ENCODE measurements around the gene KIAA1217.

KIAA1217 gene

DNA sequence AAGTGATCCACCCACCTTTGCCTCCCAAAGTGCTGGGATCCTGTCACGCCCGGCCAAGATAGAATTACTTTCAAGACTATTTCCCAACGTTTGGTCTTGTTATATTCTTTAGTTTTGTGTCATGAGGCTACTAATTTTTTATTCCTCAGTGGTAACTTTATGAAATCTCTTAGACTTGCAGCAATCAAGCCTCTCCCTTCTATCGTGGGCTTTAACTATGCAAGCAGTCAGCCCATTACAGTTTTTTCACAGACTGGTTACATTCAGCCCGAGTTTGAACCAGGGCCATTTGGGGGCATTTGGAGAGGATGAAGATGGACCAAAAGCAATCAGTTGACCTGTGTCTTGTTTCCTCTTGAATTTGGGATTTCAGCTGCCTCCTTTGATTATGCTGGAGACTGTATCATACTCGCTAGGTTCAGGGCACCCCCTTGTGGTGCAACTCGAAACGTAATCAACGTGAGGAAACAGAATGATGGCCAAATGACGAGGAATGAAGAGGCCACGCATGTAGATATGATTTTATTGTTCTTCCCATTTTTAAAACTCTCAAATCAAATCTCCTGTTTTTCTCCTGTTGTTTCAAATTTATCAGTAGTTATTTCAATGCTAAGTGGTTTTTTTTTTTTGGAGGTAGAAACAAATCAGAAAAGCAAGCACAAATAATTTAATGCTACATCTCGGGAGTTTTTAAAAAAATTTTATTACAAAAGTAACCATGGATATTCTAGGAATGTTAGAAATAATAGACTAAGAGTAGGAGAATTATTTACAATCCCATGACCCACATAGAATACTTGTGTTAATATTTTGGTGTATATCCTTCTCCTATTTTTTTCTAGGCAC lies 151.6 kb downstream of the KIAA1217 start:
- H3K4me3 ChIP-seq (ENCODE audit: low read depth, low read length): no peak overlapping the region
- no peak overlapping the region for H3K27ac ChIP-seq
- H2AFZ ChIP-seq: no peak overlapping the region
- no peaks in the 10 kb centered on the region for H3K9me3 ChIP-seq (ENCODE audit: control insufficient read depth, low read length)
- H3K9ac ChIP-seq: no peak overlapping the region
- no peak overlapping the region for H3K4me2 ChIP-seq (ENCODE audit: low read length)
- TF ChIP-seq, protein P1, sequence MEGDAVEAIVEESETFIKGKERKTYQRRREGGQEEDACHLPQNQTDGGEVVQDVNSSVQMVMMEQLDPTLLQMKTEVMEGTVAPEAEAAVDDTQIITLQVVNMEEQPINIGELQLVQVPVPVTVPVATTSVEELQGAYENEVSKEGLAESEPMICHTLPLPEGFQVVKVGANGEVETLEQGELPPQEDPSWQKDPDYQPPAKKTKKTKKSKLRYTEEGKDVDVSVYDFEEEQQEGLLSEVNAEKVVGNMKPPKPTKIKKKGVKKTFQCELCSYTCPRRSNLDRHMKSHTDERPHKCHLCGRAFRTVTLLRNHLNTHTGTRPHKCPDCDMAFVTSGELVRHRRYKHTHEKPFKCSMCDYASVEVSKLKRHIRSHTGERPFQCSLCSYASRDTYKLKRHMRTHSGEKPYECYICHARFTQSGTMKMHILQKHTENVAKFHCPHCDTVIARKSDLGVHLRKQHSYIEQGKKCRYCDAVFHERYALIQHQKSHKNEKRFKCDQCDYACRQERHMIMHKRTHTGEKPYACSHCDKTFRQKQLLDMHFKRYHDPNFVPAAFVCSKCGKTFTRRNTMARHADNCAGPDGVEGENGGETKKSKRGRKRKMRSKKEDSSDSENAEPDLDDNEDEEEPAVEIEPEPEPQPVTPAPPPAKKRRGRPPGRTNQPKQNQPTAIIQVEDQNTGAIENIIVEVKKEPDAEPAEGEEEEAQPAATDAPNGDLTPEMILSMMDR (IDR thresholded peaks at IDR 0.05): peak; percentile 85
- H3K27me3 ChIP-seq (ENCODE audit: control insufficient read depth, insufficient read depth, low read length): no peaks in the 10 kb centered on the region
- H3K4me1 ChIP-seq: peaks cover 31% of the 10 kb centered on the region
- peaks cover 34% of the 10 kb centered on the region for H3K79me2 ChIP-seq
- H3K36me3 ChIP-seq (ENCODE audit: control insufficient read depth, insufficient read depth, low read length): no peaks in the 10 kb centered on the region

DNA sequence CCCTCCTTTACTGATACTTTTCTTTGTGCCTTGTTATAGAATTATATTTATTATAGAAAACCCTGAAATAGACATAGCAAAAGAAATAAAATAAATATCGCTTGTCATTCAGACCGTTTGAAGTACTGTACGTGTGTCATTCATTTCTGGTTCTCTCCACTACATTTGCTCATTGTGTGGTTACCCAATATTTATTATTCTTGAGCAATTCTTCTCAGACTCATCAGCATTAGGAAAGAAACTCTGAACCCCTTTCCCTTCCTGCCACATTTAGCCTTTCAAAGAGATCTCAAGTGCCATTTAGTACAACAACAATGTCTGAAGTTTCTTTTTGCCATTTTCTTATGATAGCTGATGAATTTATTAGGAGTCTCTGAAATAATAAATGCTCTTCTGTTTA lies 154.1 kb downstream of the KIAA1217 start:
- H3K4me3 ChIP-seq (ENCODE audit: low read depth, low read length): no peak overlapping the region
- peaks cover 11% of the 10 kb centered on the region for H3K4me1 ChIP-seq
- no peaks in the 10 kb centered on the region for H3K27me3 ChIP-seq (ENCODE audit: control insufficient read depth, insufficient read depth, low read length)
- no peak overlapping the region for H3K27ac ChIP-seq
- H2AFZ ChIP-seq: no peak overlapping the region
- no peaks in the 10 kb centered on the region for H3K9me3 ChIP-seq (ENCODE audit: control insufficient read depth, low read length)
- TF ChIP-seq, protein P1 (IDR thresholded peaks at IDR 0.05): no peak
- H3K79me2 ChIP-seq: peaks cover 43% of the 10 kb centered on the region
- H3K36me3 ChIP-seq (ENCODE audit: control insufficient read depth, insufficient read depth, low read length): no peaks in the 10 kb centered on the region
- no peak overlapping the region for H3K9ac ChIP-seq
- H3K4me2 ChIP-seq (ENCODE audit: low read length): no peak overlapping the region

DNA sequence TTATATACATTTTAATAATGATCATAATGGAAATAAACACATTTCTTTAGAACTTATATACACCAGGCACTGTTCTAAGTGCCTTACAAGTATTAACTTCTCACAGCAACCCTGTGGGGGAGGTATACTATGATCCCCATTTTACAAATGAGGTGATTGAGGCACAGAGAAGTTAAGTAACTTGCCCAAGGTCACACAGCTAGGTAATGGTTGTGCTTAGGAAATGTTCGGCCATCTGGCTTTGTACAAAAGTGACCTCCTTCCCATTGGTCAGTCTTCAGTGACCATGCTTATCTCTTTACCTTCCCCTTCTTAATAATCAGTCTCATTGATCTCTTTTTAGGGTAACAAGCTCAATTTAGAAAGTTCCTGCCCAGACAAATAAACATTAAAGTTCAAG lies 158.8 kb downstream of the KIAA1217 start:
- H3K9me3 ChIP-seq (ENCODE audit: control insufficient read depth, low read length): no peaks in the 10 kb centered on the region
- TF ChIP-seq, protein P1 (IDR thresholded peaks at IDR 0.05): no peak
- no peak overlapping the region for H3K9ac ChIP-seq
- peaks cover 40% of the 10 kb centered on the region for H3K79me2 ChIP-seq
- H2AFZ ChIP-seq: no peak overlapping the region
- H3K36me3 ChIP-seq (ENCODE audit: control insufficient read depth, insufficient read depth, low read length): no peaks in the 10 kb centered on the region
- no peak overlapping the region for H3K27ac ChIP-seq
- peaks cover 8% of the 10 kb centered on the region for H3K4me1 ChIP-seq
- no peaks in the 10 kb centered on the region for H3K27me3 ChIP-seq (ENCODE audit: control insufficient read depth, insufficient read depth, low read length)
- H3K4me2 ChIP-seq (ENCODE audit: low read length): no peak overlapping the region
- no peak overlapping the region for H3K4me3 ChIP-seq (ENCODE audit: low read depth, low read length)

DNA sequence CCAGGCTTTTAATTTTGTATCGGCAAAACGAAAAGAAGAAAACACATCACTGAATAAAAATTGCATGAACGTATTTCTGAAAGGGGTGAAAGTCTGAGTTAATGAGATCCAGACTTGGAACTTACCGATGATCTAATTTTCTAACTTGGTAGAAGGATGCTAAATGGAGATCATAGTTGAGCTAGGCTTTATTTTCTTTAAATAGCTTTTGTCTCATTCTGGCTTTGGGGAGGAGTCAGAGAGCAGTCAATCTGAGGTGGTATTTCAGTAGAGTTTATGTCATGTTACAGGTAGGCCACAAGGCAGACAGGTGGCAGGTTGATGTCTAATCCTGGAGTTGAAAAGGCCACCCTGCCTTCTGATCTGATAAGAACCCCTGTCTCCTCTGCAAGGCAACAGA lies 161.9 kb downstream of the KIAA1217 start:
- H3K4me2 ChIP-seq (ENCODE audit: low read length): no peak overlapping the region
- TF ChIP-seq, protein P1 (IDR thresholded peaks at IDR 0.05): no peak
- no peak overlapping the region for H3K9ac ChIP-seq
- H3K79me2 ChIP-seq: peaks cover 20% of the 10 kb centered on the region
- peaks cover 28% of the 10 kb centered on the region for H3K4me1 ChIP-seq
- H3K27me3 ChIP-seq (ENCODE audit: control insufficient read depth, insufficient read depth, low read length): no peaks in the 10 kb centered on the region
- H3K27ac ChIP-seq: peak overlapping the region; percentile 33
- H2AFZ ChIP-seq: no peak overlapping the region
- no peaks in the 10 kb centered on the region for H3K9me3 ChIP-seq (ENCODE audit: control insufficient read depth, low read length)
- no peak overlapping the region for H3K4me3 ChIP-seq (ENCODE audit: low read depth, low read length)
- H3K36me3 ChIP-seq (ENCODE audit: control insufficient read depth, insufficient read depth, low read length): no peaks in the 10 kb centered on the region

DNA sequence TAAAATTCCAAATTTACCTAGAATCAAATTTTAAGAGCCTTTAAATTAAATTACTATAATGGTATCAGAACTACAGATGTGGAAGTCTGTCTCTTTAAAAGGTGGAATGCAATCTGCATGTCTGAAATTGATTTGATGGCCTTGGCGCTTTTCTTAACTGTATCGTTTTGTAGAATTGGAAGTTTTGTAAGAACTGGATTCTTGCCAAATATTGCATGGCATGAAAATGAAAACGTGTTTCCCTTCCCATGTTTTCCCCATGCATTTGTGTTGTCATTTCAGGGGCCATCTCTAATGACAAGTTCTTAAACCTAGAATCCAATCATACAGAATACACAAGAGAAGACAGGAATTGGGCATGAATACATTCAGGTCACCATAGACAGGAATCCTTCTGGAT lies 162.5 kb downstream of the KIAA1217 start:
- Histone ChIP-seq H3K4me1 (peaks cover 33% of the 10 kb centered on the region), H3K27me3 (ENCODE audit: control insufficient read depth, insufficient read depth, low read length) (no peaks in the 10 kb centered on the region), H3K79me2 (peaks cover 19% of the 10 kb centered on the region), H3K4me3 (ENCODE audit: low read depth, low read length) (no peak overlapping the region), H3K9ac (no peak overlapping the region), H3K9me3 (ENCODE audit: control insufficient read depth, low read length) (no peaks in the 10 kb centered on the region), H3K4me2 (ENCODE audit: low read length) (no peak overlapping the region), H3K36me3 (ENCODE audit: control insufficient read depth, insufficient read depth, low read length) (no peaks in the 10 kb centered on the region), H2AFZ (no peak overlapping the region), H3K27ac (peak overlapping the region; percentile 33)
- TF ChIP-seq, protein P1 (IDR thresholded peaks at IDR 0.05): no peak
